OCI-LY3 (cell line): ENCODE data around the gene C10orf71.

Source experiments
- H2AFZ ChIP-seq: fragments of 200-600, 300-600 bp; shearing (Covaris generic); 2 replicates; pipeline ENCODE4 v1.6.0; 2014; ENCODE audit warnings: antibody characterized with exemption, low read depth, low read length
- H3K27ac ChIP-seq: fragments of 200-600, 300-600 bp; sonication (generic); 2 replicates; pipeline ENCODE4 v1.5.1; 2014; ENCODE audit warnings: mild to moderate bottlenecking, low read length, moderate library complexity, mixed read lengths
- H3K27me3 ChIP-seq: fragments of 200-600, 300-600 bp; sonication (generic); 2 replicates; pipeline ENCODE4 v1.6.1; 2014; ENCODE audit warnings: low read depth, low read length, mixed read lengths
- H3K36me3 ChIP-seq: fragments of 200-600, 300-600 bp; sonication (generic); replicated peaks from 2 replicates; pipeline ENCODE3; 2014; ENCODE audit warnings: low read depth, low read length, mixed read lengths
- H3K4me1 ChIP-seq: fragments of 300-600, 200-600 bp; sonication (generic); 2 replicates; pipeline ENCODE4 v1.6.1; 2014; ENCODE audit warnings: low read length, mixed read lengths
- H3K4me2 ChIP-seq: fragments of 200-600, 300-600 bp; sonication (generic); 2 replicates; pipeline ENCODE4 v1.6.1; 2014; ENCODE audit warnings: low read length, mixed read lengths
- H3K4me3 ChIP-seq: fragments of 300-600, 200-600 bp; sonication (generic); 2 replicates; pipeline ENCODE4 v1.5.1; 2014; ENCODE audit warnings: antibody characterized with exemption, mild to moderate bottlenecking, low read length, moderate library complexity
- H3K79me2 ChIP-seq: fragments of 300-600, 200-600 bp; shearing (Covaris generic); 2 replicates; pipeline ENCODE4 v1.6.1; 2014; ENCODE audit warnings: mild to moderate bottlenecking, low read length, mixed read lengths
- H3K9ac ChIP-seq: fragments of 300-600, 200-600 bp; shearing (Covaris generic); 2 replicates; pipeline ENCODE4 v1.6.0; 2014; ENCODE audit warnings: mild to moderate bottlenecking, low read length, moderate library complexity
- H3K9me3 ChIP-seq: fragments of 200-600, 300-600 bp; shearing (Covaris generic); 2 replicates; pipeline ENCODE4 v1.6.1; 2014; ENCODE audit warnings: low read length, mixed read lengths; ENCODE audit not compliant: insufficient read depth
- H4K20me1 ChIP-seq: fragments of 200-600, 300-600 bp; sonication (generic); 2 replicates; pipeline ENCODE4 v1.6.1; 2016; ENCODE audit warnings: low read length, mixed read lengths; ENCODE audit not compliant: insufficient read depth
- CTCF ChIP-seq: fragments of 200-600, 300-600 bp; sonication (generic); IDR thresholded peaks from 2 replicates; pipeline ENCODE4 v1.5.1; 2014; ENCODE audit warnings: antibody characterized with exemption, low read length, low read depth
- EZH2phosphoT487 ChIP-seq: fragments of 200-600 bp; shearing (Covaris generic); IDR thresholded peaks from 2 replicates; pipeline ENCODE4 v1.6.1; 2018; ENCODE audit warnings: antibody characterized with exemption, mixed run types, low read depth

C10orf71 gene

GRCh38 chr10:49258350-49258683 is 40.7 kb upstream of the C10orf71 start:
- Histone ChIP-seq H3K27me3 (no peaks in the 10 kb centered on the region), H3K79me2 (no peaks in the 10 kb centered on the region), H3K4me1 (peaks cover 20% of the 10 kb centered on the region), H3K4me2 (no peak overlapping the region), H3K36me3 (no peaks in the 10 kb centered on the region), H3K9ac (no peak overlapping the region), H3K27ac (no peak overlapping the region), H3K4me3 (no peak overlapping the region), H2AFZ (no peak overlapping the region), H3K9me3 (no peaks in the 10 kb centered on the region), H4K20me1 (no peaks in the 10 kb centered on the region)
- TF ChIP-seq EZH2phosphoT487 (no peak), CTCF (no peak)

- peaks cover under 1% of the 10 kb centered on the region; the same call in 1 of the 2 replicates for H3K9me3 ChIP-seq
- H3K9ac ChIP-seq: no peak overlapping the region
- no peak overlapping the region for H3K4me3 ChIP-seq
- TF ChIP-seq CTCF (no peak), EZH2phosphoT487 (no peak)
- H3K27ac ChIP-seq: no peak overlapping the region
- H2AFZ ChIP-seq: no peak overlapping the region
- no peaks in the 10 kb centered on the region for H4K20me1 ChIP-seq
- H3K27me3 ChIP-seq: no peaks in the 10 kb centered on the region
- H3K4me2 ChIP-seq: no peak overlapping the region
- no peaks in the 10 kb centered on the region for H3K36me3 ChIP-seq
- no peaks in the 10 kb centered on the region for H3K79me2 ChIP-seq
- peaks cover 18% of the 10 kb centered on the region for H3K4me1 ChIP-seq
Observed at GRCh38 chr10:49260644-49261296, 38.2 kb upstream of the C10orf71 start.

GRCh38 chr10:49263591-49263990 is 35.4 kb upstream of the C10orf71 start:
- no peak overlapping the region for H3K4me3 ChIP-seq
- no peaks in the 10 kb centered on the region for H3K4me1 ChIP-seq
- no peaks in the 10 kb centered on the region for H3K79me2 ChIP-seq
- no peaks in the 10 kb centered on the region for H3K27me3 ChIP-seq
- H3K9ac ChIP-seq: no peak overlapping the region
- H3K4me2 ChIP-seq: no peak overlapping the region
- no peaks in the 10 kb centered on the region for H3K36me3 ChIP-seq
- TF ChIP-seq CTCF: no peak
- no peak for TF ChIP-seq EZH2phosphoT487
- no peak overlapping the region for H2AFZ ChIP-seq
- peaks cover 3% of the 10 kb centered on the region; the same call in 1 of the 2 replicates for H3K9me3 ChIP-seq
- H3K27ac ChIP-seq: no peak overlapping the region
- no peaks in the 10 kb centered on the region for H4K20me1 ChIP-seq

- Histone ChIP-seq H3K27me3 (no peaks in the 10 kb centered on the region), H3K79me2 (no peaks in the 10 kb centered on the region), H2AFZ (no peak overlapping the region), H3K4me2 (no peak overlapping the region), H3K4me1 (no peaks in the 10 kb centered on the region), H3K9me3 (peaks cover 3% of the 10 kb centered on the region; the same call in 1 of the 2 replicates), H3K27ac (no peak overlapping the region), H4K20me1 (no peaks in the 10 kb centered on the region), H3K36me3 (no peaks in the 10 kb centered on the region), H3K4me3 (no peak overlapping the region), H3K9ac (no peak overlapping the region)
- TF ChIP-seq CTCF: no peak
- TF ChIP-seq EZH2phosphoT487: no peak
Observed at GRCh38 chr10:49264177-49264677, 34.7 kb upstream of the C10orf71 start.
